Glutamatergic neuron (in vitro differentiated cells): ENCODE results near the gene DNAH9. TPM values are rescaled to one million over a fixed set of nuclear protein-coding genes. Genes with fewer than 3 reads are reported as not detected.

Experiments
- DNase-seq: peaks from one replicate; pipeline ENCODE4 v3.0.0; 2022
- H3K27ac Mint-ChIP-seq: one replicate; pipeline ENCODE4 v1.8.0; 2020; ENCODE audit warnings: mild to moderate bottlenecking, mixed read lengths, inconsistent platforms; ENCODE audit not compliant: unreplicated experiment
- H3K27me3 Mint-ChIP-seq: one replicate; pipeline ENCODE4 v1.8.0; 2020; ENCODE audit warnings: mild to moderate bottlenecking, moderate library complexity, mixed read lengths, inconsistent platforms; ENCODE audit not compliant: unreplicated experiment
- H3K36me3 Mint-ChIP-seq: one replicate; pipeline ENCODE4 v1.8.0; 2020; ENCODE audit warnings: mild to moderate bottlenecking, mixed read lengths, inconsistent platforms; ENCODE audit not compliant: unreplicated experiment
- H3K4me1 Mint-ChIP-seq: one replicate; pipeline ENCODE4 v1.8.0; 2020; ENCODE audit warnings: mild to moderate bottlenecking, low read depth, mixed read lengths, inconsistent platforms; ENCODE audit not compliant: unreplicated experiment
- H3K4me3 Mint-ChIP-seq: one replicate; pipeline ENCODE4 v1.8.0; 2020; ENCODE audit warnings: mild to moderate bottlenecking, mixed read lengths, inconsistent platforms; ENCODE audit not compliant: unreplicated experiment
- H3K9me3 Mint-ChIP-seq: one replicate; pipeline ENCODE4 v1.8.0; 2020; ENCODE audit warnings: mild to moderate bottlenecking, moderate library complexity, mixed read lengths, inconsistent platforms; ENCODE audit not compliant: unreplicated experiment
- CTCF ChIP-seq: fragments of 200-600 bp; sonication (generic); IDR thresholded peaks from one replicate; pipeline ENCODE4 v1.5.0; 2021; ENCODE audit not compliant: partially characterized antibody, unreplicated experiment
- total RNA-seq: library from RNA; stranded (reverse); fragmentation: NEBNext Ultra II Directional; extraction: Animal tissue kit (Norgen Biotek cat#: 25700); gene quantifications from one replicate; pipeline ENCODE4 v1.2.1, GENCODE V29; 2021; ENCODE audit not compliant: unreplicated experiment

DNAH9 gene
- total RNA-seq, 1 donor from 2014 or later, result 0.86 TPM

- H3K27ac Mint-ChIP-seq, result no peak overlapping the region
- H3K4me3 Mint-ChIP-seq, result no peak overlapping the region
- H3K4me1 Mint-ChIP-seq, result no peaks in the 10 kb centered on the region
- no peak for DNase-seq
- no peak for TF ChIP-seq CTCF
- H3K36me3 Mint-ChIP-seq, result no peaks in the 10 kb centered on the region
- no peaks in the 10 kb centered on the region for H3K9me3 Mint-ChIP-seq
- H3K27me3 Mint-ChIP-seq, result peaks cover 5% of the 10 kb centered on the region
These were observed 173.8 kb downstream of the DNAH9 start for GRCh38 chr17:11772031-11772430.

- DNase-seq, result no peak
- peaks cover 4% of the 10 kb centered on the region for H3K36me3 Mint-ChIP-seq
- no peaks in the 10 kb centered on the region for H3K4me1 Mint-ChIP-seq
- no peak overlapping the region for H3K27ac Mint-ChIP-seq
- peaks cover 4% of the 10 kb centered on the region for H3K27me3 Mint-ChIP-seq
- H3K4me3 Mint-ChIP-seq, result no peak overlapping the region
- H3K9me3 Mint-ChIP-seq, result peaks cover 1% of the 10 kb centered on the region
- TF ChIP-seq CTCF, result no peak
These were observed 181.6 kb downstream of the DNAH9 start for GRCh38 chr17:11779892-11780291.

GRCh38 chr17:11780621-11781020, 182.4 kb downstream of the DNAH9 start:
- H3K9me3 Mint-ChIP-seq, result peaks cover 1% of the 10 kb centered on the region

GRCh38 chr17:11786711-11787438, 188.6 kb downstream of the DNAH9 start:
- peak; percentile 29 for DNase-seq
- H3K9me3 Mint-ChIP-seq, result no peaks in the 10 kb centered on the region
- H3K27me3 Mint-ChIP-seq, result peaks cover 2% of the 10 kb centered on the region
- no peak for TF ChIP-seq CTCF
- no peak overlapping the region for H3K4me3 Mint-ChIP-seq
- H3K36me3 Mint-ChIP-seq, result peaks cover 15% of the 10 kb centered on the region
- H3K4me1 Mint-ChIP-seq, result peaks cover 2% of the 10 kb centered on the region
- H3K27ac Mint-ChIP-seq, result peak overlapping the region; percentile 54

More at GRCh38 chr17:11780621-11781020, 182.4 kb downstream of the DNAH9 start:
- H3K36me3 Mint-ChIP-seq, result peaks cover 4% of the 10 kb centered on the region
- no peak overlapping the region for H3K27ac Mint-ChIP-seq
- DNase-seq, result no peak
- no peaks in the 10 kb centered on the region for H3K4me1 Mint-ChIP-seq
- H3K27me3 Mint-ChIP-seq, result peaks cover 4% of the 10 kb centered on the region
- no peak overlapping the region for H3K4me3 Mint-ChIP-seq
- TF ChIP-seq CTCF, result no peak

- Mint-ChIP-seq H3K36me3 (no peaks in the 10 kb centered on the region), H3K4me3 (no peak overlapping the region), H3K27ac (no peak overlapping the region), H3K9me3 (peaks cover 1% of the 10 kb centered on the region), H3K27me3 (peaks cover 2% of the 10 kb centered on the region), H3K4me1 (no peaks in the 10 kb centered on the region)
- no peak for TF ChIP-seq CTCF
- no peak for DNase-seq
These were observed 197.6 kb downstream of the DNAH9 start for GRCh38 chr17:11795906-11796305.
